ENCODE data around the gene ANKHD1.
"Not testable (repeated sequence)": the region's sequence is repeated elsewhere in the genome, so short reads cannot be mapped to it uniquely, and the experiment has no call there.

The ANKHD1 gene

GRCh38 chr5:140565024-140565779 is 163.6 kb downstream of the ANKHD1 start:
- DNase-seq (ENCODE audit: low read depth): no peak

GRCh38 chr5:140565780-140566095 is 164.1 kb downstream of the ANKHD1 start:
- DNase-seq (ENCODE audit: low read depth): no peak

GRCh38 chr5:140566665-140567064 is 165.0 kb downstream of the ANKHD1 start:
- DNase-seq (ENCODE audit: low read depth): no peak

GRCh38 chr5:140567136-140567818 is 165.6 kb downstream of the ANKHD1 start:
- DNase-seq (ENCODE audit: low read depth): no peak

GRCh38 chr5:140567871-140568270 is 166.2 kb downstream of the ANKHD1 start:
- DNase-seq (ENCODE audit: low read depth): no peak

GRCh38 chr5:140568443-140569063 is 166.9 kb downstream of the ANKHD1 start:
- DNase-seq (ENCODE audit: low read depth): no peak

- no peak for DNase-seq (ENCODE audit: low read depth)
Observed at GRCh38 chr5:140569197-140569596, 167.6 kb downstream of the ANKHD1 start.

- no peak for DNase-seq (ENCODE audit: low read depth)
Observed at GRCh38 chr5:140570058-140570457, 168.4 kb downstream of the ANKHD1 start.

- no peak for DNase-seq (ENCODE audit: low read depth)
Observed at GRCh38 chr5:140570488-140570887, 168.9 kb downstream of the ANKHD1 start.

- DNase-seq (ENCODE audit: low read depth): no peak
Observed at GRCh38 chr5:140571105-140571504, 169.5 kb downstream of the ANKHD1 start.

- no peak for DNase-seq (ENCODE audit: low read depth)
Observed at GRCh38 chr5:140573683-140574082, 172.1 kb downstream of the ANKHD1 start.

- no peak for DNase-seq (ENCODE audit: low read depth)
Observed at GRCh38 chr5:140574165-140574564, 172.5 kb downstream of the ANKHD1 start.

GRCh38 chr5:140575309-140575708 is 173.7 kb downstream of the ANKHD1 start:
- no peak for DNase-seq (ENCODE audit: low read depth)

GRCh38 chr5:140576776-140577201 is 175.2 kb downstream of the ANKHD1 start:
- DNase-seq (ENCODE audit: low read depth): no peak

GRCh38 chr5:140579188-140579747 is 177.6 kb downstream of the ANKHD1 start:
- DNase-seq (ENCODE audit: low read depth): not testable (repeated sequence)

GRCh38 chr5:140587495-140587894 is 185.9 kb downstream of the ANKHD1 start:
- no peak for DNase-seq (ENCODE audit: low read depth)

- DNase-seq (ENCODE audit: low read depth): no peak
Observed at GRCh38 chr5:140588311-140589070, 186.9 kb downstream of the ANKHD1 start.

All from T-helper 22 cell (primary cell).